G401.6 (cell line): ENCODE measurements around the gene CIB1.

ENCODE experiments used
- FAIRE-seq: peaks from 2 replicates; lab custom pipeline; 2012; peaks lifted over from hg19 to GRCh38; lab: Jason Lieb, UNC

Gene CIB1

DNA sequence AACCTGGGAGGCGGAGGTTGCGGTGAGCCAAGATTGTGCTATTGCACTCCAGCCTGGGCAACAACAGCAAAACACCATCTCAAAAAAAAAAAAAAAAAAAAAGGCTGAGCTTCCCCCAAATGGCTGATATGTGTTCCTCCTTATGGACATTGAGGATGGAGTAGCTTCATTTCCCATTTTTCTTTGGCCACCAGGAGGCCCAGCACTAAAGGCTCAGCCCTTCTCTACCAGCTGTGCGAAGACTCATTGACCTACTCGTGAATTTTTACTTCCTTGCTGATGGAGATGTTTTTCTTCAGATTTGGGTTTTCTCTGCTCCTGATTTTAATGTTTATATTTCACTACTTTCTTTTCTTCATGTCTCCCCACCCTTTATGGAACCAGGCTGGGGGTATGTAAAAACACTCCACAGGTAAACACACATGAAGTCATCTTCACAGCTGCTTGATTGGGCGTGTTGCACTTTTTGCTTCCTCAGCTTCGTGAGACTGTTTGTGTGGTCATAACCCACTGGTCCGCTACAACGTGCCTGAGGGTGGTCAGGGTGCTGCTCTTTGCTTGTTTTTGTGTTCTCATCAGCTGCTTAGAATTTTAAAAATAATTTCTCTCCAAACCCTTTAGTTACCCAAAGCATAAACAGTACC, 19.1 kb downstream of the CIB1 start:
- FAIRE-seq, result no peak

DNA sequence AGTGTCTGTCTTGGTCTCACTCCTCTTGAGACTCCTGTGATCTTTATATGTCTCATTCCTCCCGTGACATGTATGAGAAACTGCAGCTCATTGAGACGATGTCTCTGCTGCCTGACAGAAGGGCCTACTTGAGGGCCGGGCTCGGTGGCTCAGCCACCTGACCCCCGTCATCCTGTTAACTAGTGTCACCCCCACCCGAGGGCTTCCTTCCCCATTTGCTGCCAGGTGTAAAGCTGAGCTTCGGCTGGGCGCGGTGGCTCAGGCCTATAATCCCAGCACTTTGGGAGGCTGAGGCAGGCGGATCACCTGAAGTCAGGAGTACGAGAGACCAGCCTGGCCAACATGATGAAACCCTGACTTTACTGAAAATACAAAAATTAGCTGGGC, 19.9 kb downstream of the CIB1 start:
- no peak for FAIRE-seq

DNA sequence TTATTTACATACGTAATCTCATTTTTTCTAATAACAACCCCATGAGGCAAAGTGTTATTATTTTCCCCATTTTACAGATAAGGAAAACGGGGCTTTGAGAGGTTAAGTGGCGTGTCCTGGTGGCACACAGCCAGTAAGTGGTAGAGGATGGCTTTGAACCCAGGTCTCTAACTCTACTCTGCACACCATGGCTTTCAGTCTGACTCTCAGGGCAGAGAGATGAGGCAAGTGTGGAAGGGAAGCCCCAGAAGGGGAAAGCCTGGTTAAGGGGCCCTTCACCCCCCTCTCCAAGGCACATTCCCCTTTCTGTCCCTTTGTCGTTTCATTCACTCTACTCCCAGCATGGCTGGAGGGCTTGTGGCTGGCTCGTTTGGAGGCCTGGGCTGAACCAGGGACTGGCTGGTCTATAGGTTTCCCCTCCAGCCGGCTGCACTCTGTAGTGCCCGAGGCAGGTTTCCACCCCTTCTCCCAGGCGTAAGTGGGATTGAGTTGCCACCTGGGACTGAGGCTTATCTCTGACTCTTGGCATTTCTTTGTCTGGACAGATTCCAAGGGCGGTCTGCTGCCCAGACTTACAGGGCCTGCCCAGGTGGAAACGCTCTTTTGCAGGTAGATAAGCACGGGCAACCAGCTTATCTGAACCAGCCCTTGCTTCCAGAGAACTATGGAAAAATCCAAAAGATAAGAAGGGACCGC, 20.5 kb downstream of the CIB1 start:
- FAIRE-seq, result no peak

DNA sequence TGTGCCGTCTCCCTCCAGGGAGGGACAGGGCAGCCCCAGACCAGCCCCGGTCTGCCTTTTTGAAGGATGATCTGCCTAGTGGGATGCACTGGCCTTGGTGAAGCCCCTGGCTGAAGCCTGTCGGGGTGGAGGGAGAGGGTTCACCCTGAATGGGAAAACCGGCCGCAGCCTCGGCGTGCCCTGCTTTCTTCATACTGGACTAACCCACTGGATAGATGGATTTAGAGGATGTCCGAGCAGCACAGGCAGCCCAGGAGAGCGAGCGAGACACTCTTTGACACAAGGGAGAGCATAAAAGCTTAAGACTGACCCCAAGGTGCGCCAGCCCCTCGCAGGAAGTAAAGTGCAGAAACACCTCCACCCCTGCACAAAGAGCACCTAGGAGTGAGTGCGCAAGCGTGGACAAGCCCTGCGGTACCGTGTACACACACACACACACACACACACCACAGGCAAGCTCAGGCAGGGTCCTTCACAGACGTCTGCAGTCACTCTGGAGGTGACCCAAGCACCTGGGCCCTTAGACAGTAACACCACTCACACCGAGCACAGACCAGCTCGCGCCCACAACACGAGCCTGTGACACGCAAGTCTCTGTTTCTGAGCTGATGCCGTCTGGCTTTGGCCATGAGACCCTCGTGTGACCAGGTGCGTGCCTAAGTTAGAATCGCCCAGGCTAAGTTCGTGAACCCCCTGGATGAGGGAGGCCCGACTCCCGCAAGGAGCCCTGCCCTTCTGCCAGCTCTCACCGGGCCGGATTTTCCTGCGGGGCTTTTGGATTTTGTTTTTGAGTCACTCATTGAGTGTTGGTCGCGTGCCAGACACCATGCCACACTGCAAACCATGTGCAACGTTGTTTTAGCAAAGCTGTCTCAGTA, 21.3 kb downstream of the CIB1 start:
- no peak for FAIRE-seq

DNA sequence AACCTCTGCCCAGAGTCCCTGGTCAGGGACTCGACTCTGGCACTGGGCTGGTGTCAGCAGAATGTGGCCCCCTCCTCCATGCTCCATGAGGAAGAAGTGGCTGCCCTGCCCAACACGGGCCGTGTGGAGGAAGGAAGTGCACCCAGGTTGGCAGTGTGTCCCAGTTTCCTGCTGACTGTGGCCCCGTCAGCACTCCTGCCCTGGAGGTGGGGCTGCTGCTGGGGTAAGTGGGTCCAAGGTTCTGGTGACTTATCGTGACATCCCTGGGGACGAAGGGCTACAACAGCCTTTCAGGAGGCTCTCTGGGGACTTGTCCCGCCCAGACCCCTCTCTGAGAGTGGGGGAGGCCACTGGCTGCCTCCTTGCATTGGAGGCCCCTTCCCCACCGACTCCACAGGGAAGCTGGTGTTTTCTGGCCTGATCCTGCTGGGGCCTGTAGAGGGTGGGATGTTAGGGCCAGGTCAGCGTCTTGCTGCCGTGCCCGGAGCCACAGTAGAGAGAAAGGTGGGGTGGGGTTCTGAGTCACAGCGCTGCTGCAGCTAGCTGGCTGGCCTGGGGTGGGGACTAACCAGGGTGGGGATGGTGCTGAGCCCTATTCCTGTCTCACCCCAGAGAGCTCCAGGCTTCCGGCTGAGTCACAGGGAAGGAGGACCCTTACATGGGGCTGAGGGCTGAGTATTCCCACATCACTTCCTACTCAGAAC, 22.1 kb downstream of the CIB1 start:
- no peak for FAIRE-seq

DNA sequence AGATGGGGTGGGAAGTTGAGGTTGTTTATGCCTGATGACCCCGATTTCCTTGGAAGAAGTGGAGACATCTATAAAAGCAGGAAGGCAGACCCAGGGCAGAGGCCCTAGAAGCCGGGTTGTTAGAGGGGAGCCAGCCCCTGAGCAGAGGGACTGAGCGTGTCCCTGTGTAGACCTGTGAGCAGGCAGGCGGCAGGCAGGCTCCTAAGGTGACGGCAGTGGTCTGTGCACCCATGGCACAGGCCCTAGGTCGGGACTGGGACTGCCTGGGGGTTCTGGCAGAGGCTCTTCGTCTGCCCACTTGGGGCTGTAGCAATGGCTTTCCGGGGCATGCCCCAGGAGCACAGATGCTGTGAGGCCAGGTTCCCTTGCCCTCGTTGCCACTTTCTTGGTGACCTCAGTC, 22.7 kb downstream of the CIB1 start:
- no peak for FAIRE-seq

DNA sequence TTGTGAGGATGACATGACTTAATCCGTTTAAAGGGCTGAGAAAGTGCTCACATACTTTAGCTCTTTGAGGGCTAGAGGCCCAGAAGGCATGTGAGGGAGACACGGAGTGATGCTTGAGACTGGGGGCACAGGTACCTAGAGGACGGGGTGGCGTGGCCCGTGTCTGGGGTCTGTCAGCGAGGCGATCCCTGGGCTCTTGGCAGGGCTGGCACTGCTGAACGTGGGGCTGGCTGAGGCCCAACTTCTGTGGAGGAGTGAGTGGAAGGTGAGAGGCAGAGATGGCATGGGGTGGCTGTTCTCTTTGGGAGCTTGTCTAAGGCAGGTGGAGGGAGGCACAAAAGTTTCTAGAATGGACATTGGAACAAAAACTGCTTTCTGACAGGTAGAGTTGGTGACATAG, 23.1 kb downstream of the CIB1 start:
- FAIRE-seq, result no peak

DNA sequence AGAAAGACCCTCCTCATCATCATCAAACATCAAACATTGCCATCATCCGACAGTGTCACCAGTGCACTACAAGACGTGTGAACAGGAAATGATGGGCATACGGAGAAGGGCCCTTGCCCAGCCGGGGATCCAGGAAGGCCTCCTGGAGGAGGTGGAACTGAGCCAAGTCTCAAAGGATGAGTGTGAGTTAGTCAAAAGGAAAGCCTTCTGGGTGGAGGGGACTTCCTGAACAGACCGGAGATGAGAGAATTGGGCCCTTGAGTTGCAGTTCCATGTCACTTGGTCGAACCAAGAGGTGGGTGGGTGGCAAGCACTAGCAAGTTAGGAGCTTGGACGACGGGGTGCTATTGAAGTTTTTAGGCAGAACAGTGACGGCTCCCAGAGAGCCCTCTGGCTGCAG, 24.1 kb downstream of the CIB1 start:
- FAIRE-seq, result no peak

DNA sequence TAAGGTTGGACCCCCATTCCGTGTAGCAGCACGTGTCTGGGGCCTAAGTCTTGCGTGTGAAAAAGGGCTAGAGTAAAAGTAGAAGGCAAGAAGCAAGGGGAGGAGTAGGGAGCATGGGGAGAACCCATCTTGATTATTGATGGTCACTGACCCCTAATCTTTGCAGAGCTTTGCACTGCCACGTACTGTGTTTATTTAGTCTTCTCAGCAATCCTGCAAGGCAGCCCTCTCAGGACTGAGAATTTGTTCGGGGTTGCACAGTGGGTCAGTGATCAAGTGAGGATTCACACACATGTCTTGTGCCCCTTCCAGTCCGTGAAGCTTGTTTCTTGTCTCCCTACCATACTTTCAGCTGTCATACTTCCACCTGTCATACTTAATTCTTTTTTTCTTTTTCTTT, 25.4 kb downstream of the CIB1 start:
- no peak for FAIRE-seq

DNA sequence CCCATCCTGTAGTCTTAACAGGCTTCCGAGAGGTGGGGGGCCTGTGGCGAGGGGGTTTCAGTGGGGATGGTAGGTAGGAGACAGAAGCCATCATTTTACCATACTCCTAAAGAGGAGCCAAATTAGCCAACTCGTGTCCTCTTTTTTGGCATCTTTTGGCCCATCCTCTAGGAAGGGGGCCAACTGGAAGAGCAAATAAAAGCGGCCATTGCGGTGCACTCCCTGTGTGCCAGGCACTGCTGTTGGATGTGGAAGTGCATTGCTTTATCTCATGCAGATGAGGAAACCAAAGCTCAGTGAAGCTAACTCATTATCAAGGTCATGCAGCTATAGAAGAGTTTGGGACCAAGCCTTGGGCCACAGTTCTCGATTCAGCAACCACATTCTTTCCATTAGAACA, 26.5 kb downstream of the CIB1 start:
- FAIRE-seq, result no peak

DNA sequence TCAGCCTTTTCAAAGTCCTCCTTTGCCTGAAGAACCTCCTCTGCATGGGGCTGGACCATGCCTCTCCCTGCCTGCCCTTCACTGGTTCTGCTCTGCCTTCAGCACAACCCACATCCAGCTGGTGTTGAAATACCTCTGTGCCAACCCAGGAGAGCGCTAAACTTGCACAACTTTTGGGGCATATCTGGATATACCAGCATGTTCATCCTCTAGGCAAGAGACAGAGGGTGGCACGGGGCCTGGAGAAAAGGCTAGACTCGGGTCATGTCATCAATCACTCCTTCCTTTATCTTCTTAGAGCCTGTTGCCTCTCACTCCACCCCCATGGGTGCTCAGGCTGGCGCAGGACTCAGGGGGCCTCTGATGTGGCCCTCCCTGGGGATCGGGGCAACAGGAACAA, 27.9 kb downstream of the CIB1 start:
- FAIRE-seq, result no peak

DNA sequence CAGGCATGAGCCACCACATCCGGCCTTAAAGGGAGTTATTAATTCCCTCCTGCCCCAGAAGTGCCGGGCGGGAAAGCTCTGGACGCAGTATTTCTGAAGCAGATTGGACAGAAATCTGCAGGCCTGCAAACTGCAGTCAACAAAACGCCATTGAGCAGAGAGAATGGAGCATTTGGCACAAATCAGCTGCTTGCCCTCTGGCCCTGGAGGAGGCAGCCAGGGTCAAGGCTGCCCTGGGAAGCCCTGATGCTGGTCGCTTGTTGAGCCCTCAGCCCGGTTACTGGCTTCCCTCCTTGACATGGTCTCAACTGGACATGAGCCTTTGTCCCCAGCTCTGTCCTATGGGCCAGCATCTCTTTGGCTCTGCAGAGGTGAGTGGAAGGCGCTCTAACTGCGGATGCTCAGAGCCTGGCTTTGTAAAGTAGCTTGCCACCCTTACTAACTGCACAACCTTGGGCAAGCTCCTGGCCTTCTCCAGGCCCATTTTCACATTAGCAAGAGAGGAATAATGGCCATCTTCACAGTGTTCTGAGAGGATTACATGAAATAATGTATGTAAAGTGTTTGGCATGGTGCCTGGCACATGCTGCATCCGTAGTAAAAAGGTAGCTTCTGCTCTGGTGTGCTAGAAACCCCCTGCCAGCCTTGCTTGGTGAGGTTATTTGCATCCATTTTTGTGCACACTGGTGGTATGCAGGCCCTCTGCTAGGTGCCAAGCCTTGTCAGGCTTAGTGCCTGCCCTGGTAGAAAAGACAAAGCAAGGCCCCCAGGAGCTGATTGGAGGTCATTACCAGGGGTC, 28.5 kb downstream of the CIB1 start:
- FAIRE-seq, result no peak

DNA sequence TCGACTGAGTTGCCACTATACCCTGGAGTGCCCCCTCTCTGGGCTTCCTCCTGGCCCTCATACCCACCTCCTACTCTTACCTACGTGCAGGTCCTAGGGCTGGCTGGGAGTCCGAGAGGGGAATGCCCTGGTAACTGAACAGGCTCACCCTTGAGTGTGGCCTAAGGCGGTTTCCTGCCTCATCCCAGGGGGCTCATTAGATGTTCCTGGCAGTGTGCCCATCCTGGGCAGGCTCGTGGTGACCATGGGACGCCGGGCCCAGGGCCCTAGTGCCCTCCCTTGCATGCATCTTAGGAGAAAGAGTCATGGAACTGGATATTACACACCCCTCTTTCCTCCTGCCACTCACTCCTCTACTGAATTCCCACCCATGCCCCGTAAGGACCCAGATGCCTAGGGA, 29.8 kb downstream of the CIB1 start:
- no peak for FAIRE-seq

DNA sequence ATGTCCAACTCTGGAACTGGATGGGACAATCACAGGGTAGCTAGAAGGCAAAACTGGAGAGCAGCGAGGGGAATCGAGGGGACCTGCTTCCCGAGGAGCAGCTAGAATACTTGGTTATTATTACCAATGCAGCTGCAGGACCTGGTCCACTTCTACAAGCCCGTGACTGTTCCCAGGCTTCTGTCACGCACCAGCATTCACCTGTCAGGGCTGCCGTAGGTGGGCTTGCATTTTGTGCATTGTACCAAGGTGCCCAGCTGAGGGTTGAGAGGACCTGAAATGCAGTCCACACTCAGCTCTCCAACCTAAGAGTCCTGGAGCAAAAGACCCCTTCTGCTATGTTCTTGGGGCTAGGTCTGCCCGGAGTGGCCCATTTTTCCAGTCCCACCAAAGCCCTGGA, 30.3 kb downstream of the CIB1 start:
- no peak for FAIRE-seq

DNA sequence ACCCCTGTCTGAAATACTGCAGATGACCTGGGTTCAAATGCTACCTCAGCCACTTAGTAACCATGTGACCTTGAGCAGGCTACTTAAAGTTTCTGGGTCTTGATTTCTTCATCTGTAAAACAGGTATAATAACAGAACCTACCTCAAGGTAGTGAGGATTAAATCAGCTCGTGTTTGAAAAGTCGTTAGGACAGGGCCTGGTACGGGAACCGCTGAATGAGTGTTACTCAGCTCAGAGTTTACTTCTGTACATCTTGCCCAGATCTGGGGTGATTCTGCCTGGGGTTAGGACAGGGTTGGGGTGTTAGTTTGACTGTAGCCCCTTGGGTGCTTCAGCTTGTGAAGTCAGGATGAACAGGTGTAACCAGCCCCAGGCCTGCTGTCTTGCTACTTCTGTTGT, 30.8 kb downstream of the CIB1 start:
- no peak for FAIRE-seq

DNA sequence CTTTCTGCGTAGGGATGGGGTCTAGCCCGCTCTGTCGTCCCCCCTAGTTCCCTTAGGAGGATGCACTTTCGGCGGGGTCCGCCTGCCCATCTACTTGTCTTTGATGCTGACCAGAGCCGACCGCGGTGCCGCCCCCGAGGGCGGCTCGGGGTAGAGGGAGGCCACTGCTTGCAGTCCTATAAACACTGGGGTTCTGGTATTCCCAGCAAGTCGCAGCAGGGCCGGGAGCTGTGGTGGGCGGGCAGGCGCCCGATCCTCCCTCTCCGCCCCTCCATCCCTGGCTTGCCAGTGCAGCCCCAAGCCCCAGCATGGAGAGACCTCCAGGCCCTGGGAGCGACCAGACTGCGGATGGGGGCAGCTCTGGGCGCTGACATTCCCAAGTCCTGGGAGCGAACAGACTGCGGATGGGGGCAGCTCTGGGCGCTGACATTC, 31.8 kb downstream of the CIB1 start:
- FAIRE-seq, result no peak

DNA sequence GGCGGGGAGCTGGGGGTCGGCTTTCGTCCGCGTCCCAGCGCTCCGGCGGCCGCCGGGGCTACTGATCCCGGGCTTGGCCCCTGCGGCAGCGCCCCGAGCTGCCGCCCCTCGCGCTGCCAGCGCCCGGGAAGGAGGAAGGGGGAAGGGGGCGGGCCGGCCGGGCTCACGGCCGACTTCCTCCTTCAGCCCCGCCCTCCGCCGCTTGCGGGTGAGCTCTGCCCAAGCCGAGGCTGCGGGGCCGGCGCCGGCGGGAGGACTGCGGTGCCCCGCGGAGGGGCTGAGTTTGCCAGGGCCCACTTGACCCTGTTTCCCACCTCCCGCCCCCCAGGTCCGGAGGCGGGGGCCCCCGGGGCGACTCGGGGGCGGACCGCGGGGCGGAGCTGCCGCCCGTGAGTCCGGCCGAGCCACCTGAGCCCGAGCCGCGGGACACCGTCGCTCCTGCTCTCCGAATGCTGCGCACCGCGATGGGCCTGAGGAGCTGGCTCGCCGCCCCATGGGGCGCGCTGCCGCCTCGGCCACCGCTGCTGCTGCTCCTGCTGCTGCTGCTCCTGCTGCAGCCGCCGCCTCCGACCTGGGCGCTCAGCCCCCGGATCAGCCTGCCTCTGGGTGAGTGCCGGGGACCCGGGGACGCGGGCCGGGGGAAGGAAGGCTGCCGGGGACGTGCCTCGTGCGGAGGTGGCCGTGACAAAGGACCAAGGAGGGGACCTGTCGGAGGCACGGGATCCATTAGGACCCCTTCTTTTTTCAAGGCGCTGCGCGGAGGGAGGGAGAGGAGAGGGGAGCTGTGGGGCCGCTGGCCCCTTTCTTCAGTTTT, 32.4 kb downstream of the CIB1 start, which contains the start of gene SEMA4B:
SEMA4B (plus strand) TSS at position 201 of the 814 bp plus-strand sequence; CDS start at position 450, 249 bp downstream.
- FAIRE-seq, result no peak

DNA sequence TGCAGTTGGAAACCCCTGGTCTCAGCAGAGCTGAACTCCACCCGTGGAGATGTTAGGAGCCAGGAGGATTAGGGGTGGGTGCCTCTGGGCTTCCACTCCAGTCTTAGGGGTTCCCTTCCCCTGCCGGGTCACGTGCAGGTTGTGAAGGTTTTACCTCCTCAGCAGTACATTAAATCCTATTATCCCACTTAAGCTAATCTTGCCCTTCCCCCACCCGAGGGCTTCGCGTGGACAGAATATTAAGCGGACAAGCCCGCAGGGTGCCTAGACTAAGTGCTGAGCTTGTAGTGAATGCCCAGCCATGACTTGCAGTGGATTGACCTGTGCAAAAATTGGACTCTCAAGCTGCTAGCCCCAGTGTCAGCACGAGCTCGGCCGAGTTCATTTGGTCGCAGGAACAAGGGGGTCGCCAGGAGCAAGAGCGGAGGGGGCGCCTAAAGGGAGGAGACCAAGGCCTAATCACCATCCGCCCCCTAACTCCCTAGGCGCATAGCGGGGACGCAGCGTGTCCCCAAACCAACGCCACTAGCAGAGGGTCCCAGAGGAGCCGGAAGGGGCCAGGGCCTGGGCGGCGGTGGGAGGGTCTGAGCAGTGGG, 33.1 kb downstream of the CIB1 start:
- no peak for FAIRE-seq

DNA sequence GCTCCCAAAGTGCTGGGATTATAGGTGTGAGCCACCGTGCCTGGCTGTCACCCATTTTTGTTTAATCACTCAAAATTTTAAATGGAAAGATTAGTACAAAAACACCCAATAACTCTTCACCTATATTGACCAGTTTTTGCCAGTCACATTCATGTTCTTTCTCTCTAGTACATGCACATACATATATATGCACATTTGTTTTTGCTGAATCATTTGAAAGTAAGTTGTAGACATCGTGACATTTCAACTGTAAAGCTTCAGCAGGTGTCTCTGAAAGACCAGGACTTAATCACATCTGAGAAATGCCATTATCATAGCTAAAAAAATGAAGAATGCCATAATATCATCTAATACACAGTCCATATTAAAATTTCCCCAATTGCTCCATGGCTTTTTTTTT, 39.1 kb downstream of the CIB1 start:
- no peak for FAIRE-seq
